ENCODE data around the gene KRTAP10-8. TPM values are rescaled to one million over a fixed set of nuclear protein-coding genes. Genes with fewer than 3 reads are reported as not detected.

Gene KRTAP10-8
- total RNA-seq, 1 experiment from 2014 or later: not detected

GRCh38 chr21:44615911-44616590 is 4.2 kb downstream of the KRTAP10-8 start:
- peaks cover 5% of the 10 kb centered on the region for H3K36me3 Mint-ChIP-seq (ENCODE audit: insufficient read depth, unreplicated experiment)
- peaks cover 62% of the 10 kb centered on the region for H3K27me3 Mint-ChIP-seq (ENCODE audit: unreplicated experiment)
- intact Hi-C loops (cut with micrococcal nuclease; ENCODE audit: unreplicated experiment): no loop called here
- DNase-seq: no peak
- no TSS peak for BruUV-seq (replicated peaks)
- CTCF ChIA-PET: interaction anchor here (0.5 kb wide), 1 partner anchor 522 kb away, joined by 3 read pairs; no protein-coding TSS in a partner anchor
- no peak for TF ChIP-seq CTCF (IDR thresholded peaks at IDR 0.05; ENCODE audit: unreplicated experiment)
- H3K9me3 Mint-ChIP-seq (ENCODE audit: low read depth, unreplicated experiment): peaks cover 15% of the 10 kb centered on the region
- H3K4me1 Mint-ChIP-seq (ENCODE audit: low read depth, unreplicated experiment): no peaks in the 10 kb centered on the region
- H3K27ac Mint-ChIP-seq (ENCODE audit: unreplicated experiment): no peak overlapping the region
- H3K4me3 Mint-ChIP-seq (ENCODE audit: low read depth, unreplicated experiment): no peak overlapping the region

GRCh38 chr21:44616591-44616926 is 4.7 kb downstream of the KRTAP10-8 start:
- no peak overlapping the region for H3K4me3 Mint-ChIP-seq (ENCODE audit: low read depth, unreplicated experiment)
- peaks cover 62% of the 10 kb centered on the region for H3K27me3 Mint-ChIP-seq (ENCODE audit: unreplicated experiment)

DNA sequence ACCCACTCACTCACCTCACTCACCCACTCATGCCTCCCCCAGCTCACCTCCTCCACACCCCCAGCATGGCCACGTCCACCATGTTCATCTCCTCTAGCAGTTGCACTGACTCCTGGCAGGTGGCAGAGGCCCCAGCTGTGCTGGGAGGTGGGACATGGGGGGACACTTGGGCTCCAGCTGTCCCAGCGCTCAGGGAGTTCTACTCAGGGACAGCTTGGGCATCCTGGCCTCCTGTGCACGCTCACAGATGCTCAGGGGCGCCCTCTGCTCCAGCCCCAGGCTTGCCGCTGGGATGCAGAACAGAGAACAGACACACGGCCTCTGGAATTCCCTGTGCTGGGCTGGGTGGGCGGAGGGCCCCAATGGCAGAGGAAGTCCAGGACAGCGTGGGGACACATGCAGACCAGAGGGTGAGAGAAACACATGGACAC is 5.2 kb downstream of the KRTAP10-8 start:
- TF ChIP-seq CTCF (IDR thresholded peaks at IDR 0.05; ENCODE audit: unreplicated experiment): no peak
- Mint-ChIP-seq H3K27me3 (ENCODE audit: unreplicated experiment) (peaks cover 61% of the 10 kb centered on the region), H3K4me3 (ENCODE audit: low read depth, unreplicated experiment) (no peak overlapping the region), H3K4me1 (ENCODE audit: low read depth, unreplicated experiment) (no peaks in the 10 kb centered on the region), H3K9me3 (ENCODE audit: low read depth, unreplicated experiment) (peaks cover 10% of the 10 kb centered on the region), H3K27ac (ENCODE audit: unreplicated experiment) (no peak overlapping the region), H3K36me3 (ENCODE audit: insufficient read depth, unreplicated experiment) (peaks cover 5% of the 10 kb centered on the region)
- intact Hi-C loops (cut with micrococcal nuclease; ENCODE audit: unreplicated experiment): no loop called here
- no peak for DNase-seq
- no TSS peak for BruUV-seq (replicated peaks)
- CTCF ChIA-PET: no interaction called here

More at GRCh38 chr21:44616591-44616926, 4.7 kb downstream of the KRTAP10-8 start:
- no peak for DNase-seq
- Mint-ChIP-seq H3K36me3 (ENCODE audit: insufficient read depth, unreplicated experiment) (peaks cover 5% of the 10 kb centered on the region), H3K4me1 (ENCODE audit: low read depth, unreplicated experiment) (no peaks in the 10 kb centered on the region), H3K9me3 (ENCODE audit: low read depth, unreplicated experiment) (peaks cover 11% of the 10 kb centered on the region), H3K27ac (ENCODE audit: unreplicated experiment) (no peak overlapping the region)
- intact Hi-C loops (cut with micrococcal nuclease; ENCODE audit: unreplicated experiment): no loop called here
- no TSS peak for BruUV-seq (replicated peaks)
- no peak for TF ChIP-seq CTCF (IDR thresholded peaks at IDR 0.05; ENCODE audit: unreplicated experiment)
- CTCF ChIA-PET: interaction anchor here (0.5 kb wide), 1 partner anchor 522 kb away, joined by 3 read pairs; no protein-coding TSS in a partner anchor

GRCh38 chr21:44618504-44618903 is 6.6 kb downstream of the KRTAP10-8 start:
- H3K27ac Mint-ChIP-seq (ENCODE audit: unreplicated experiment): no peak overlapping the region
- peaks cover 5% of the 10 kb centered on the region for H3K36me3 Mint-ChIP-seq (ENCODE audit: insufficient read depth, unreplicated experiment)
- H3K4me1 Mint-ChIP-seq (ENCODE audit: low read depth, unreplicated experiment): no peaks in the 10 kb centered on the region
- no peak for DNase-seq
- intact Hi-C loops (cut with micrococcal nuclease; ENCODE audit: unreplicated experiment): no loop called here
- TF ChIP-seq CTCF (IDR thresholded peaks at IDR 0.05; ENCODE audit: unreplicated experiment): no peak
- H3K27me3 Mint-ChIP-seq (ENCODE audit: unreplicated experiment): peaks cover 55% of the 10 kb centered on the region
- CTCF ChIA-PET: no interaction called here
- no TSS peak for BruUV-seq (replicated peaks)
- H3K4me3 Mint-ChIP-seq (ENCODE audit: low read depth, unreplicated experiment): no peak overlapping the region
- peaks cover 15% of the 10 kb centered on the region for H3K9me3 Mint-ChIP-seq (ENCODE audit: low read depth, unreplicated experiment)

Measured in Calu3 (cell line).